NCI-H2081 treated with DMSO at 0.1 percent for 48 hours (cell line): ENCODE data around the gene ZRANB2.

ENCODE experiments used
- DNase-seq: peaks from one replicate; lab custom pipeline; 2025; lab: John Stamatoyannopoulos, UW

Gene ZRANB2, protein sequence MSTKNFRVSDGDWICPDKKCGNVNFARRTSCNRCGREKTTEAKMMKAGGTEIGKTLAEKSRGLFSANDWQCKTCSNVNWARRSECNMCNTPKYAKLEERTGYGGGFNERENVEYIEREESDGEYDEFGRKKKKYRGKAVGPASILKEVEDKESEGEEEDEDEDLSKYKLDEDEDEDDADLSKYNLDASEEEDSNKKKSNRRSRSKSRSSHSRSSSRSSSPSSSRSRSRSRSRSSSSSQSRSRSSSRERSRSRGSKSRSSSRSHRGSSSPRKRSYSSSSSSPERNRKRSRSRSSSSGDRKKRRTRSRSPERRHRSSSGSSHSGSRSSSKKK

DNA sequence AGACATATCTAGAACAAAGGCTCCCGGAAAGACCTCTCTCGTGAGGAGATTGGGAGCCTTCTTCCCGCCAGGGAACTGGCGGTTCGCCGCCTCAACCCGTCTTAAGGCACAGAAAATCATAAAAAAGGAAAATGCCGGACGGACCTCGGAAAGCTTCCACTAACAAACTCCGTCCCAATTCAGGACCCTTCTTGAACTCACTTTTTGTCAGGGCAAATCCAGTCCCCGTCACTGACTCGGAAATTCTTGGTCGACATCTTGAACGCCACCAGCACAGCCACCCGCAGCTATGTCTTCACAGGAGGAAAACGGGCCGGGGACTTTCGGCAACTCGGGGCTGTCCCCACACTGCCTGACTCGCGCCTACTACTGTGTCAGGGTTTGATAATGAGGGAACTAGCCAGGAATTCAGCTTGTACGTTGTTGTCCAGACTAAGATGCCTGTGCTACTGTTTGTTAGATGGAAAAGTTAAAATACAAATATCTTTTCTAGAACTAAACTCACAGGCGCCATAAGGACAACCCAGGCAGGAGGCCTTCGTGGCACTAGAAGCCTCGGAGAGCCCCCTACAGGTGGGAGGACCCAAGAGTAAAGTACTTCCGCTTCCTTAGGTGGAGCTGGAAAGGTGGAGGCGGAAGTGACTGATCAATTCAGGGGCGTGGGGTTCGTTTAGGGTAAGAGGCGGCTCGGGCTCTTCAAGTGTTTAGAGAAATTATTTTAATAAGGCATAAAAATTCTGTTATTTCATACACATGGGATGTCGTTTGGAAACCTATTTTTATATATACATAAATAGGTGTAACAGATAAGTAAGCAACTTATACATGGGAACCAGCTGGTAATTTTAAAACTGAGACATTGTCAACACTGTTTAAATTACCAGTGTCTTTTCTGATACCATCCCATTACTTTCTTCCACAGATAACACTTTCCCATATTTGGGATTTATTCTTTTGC, at the start of gene ZRANB2:
Gene ZRANB2, minus strand, starts transcription at position 297 of the 958 bp plus-strand sequence. Its CDS starts 40 bp downstream, at position 257.
- peak; percentile 93 for DNase-seq

DNA sequence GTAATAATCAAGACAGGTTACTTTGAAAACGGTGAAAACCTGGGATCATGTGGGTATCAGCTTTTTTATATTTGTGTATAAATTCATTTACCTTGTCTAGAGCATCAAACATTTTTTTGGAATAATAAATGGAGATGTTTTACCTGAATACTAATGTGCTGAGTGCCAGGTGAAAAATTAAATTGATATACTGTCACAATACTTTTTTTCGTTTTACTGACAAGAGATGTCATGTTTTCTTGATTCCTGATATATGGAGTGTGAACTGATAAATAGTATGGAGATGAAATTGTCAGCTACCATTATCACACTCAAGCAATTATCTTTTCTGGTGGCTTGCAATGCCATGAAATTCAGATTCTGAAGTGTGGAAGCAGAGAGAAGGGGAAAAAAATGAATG, 47.2 kb upstream of the ZRANB2 start:
- DNase-seq = no peak

- DNase-seq = no peak
Observed at GRCh38 chr1:71118086-71118485, 37.3 kb upstream of the ZRANB2 start.

DNA sequence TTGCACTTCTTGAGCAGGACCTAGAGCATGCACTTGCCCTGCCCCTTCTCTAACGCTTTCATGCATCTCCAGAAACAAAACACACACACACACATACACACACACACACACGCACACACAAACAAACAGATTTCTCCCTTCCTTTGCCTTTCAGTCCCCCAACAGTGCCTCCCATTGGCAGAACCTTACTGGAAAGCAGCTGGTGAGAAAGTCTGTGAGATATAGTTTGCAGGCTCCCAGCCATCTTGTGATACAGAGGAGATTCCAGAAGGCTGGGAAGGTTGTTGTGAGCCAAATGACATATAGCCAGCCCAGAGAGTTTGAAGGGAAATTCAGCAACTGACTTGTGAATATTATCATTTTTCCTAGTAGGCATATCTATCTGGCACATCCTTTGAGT, 35.9 kb upstream of the ZRANB2 start:
- no peak for DNase-seq

DNA sequence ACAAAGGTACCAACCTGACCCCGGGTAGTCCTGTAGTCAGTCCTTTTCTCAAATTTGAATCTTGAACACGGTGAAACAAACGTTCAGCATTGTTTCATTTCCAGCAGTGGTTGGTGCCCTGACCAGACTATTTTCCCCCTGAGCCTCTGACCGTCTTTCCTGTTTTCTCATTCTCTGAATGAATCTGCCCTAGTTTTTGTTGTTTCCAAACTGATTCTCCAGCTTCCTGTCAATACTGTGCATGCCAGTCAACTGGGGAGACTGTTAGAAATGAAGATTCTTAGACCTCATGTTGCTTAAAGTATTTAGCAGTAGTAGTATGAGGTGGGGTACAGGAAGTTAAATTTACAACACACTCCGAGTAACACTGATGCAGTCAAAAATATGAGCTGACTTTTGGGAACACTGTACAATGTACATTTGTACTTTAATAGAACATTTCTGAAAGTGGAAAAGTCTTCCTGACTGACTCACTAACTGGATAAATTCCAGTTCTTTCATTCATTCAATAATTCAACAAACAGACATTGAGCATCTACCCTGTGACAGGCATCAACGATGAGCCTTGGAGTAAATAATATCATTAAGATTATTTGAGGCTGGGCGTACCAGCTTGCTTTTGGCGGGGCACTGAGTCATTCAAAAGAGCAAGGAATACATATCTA, 26.0 kb upstream of the ZRANB2 start:
- no peak for DNase-seq

GRCh38 chr1:71104417-71104816, 23.6 kb upstream of the ZRANB2 start:
- DNase-seq = no peak

- DNase-seq = no peak
Observed at GRCh38 chr1:71101839-71102376, 21.1 kb upstream of the ZRANB2 start.

DNA sequence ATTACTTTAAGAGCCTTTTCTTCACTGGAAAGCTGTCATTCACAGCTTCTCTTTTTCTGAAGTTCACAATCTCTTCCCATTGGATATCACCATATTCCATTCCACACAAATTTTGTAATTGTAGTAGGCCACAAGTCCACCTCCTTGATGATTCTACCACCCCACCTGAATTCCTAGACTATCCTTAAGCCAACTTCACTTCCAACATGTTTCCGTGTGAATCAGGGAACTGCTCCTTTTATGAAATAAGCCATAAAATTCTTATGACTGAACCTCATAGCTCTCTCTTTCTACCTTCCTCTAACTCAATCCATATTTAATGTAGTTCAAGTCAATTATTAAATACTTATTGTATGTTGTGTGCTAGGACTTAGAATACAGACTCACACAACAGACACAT, 16.6 kb upstream of the ZRANB2 start:
- no peak for DNase-seq

- no peak for DNase-seq
Observed at GRCh38 chr1:71094913-71095312, 14.1 kb upstream of the ZRANB2 start.

DNA sequence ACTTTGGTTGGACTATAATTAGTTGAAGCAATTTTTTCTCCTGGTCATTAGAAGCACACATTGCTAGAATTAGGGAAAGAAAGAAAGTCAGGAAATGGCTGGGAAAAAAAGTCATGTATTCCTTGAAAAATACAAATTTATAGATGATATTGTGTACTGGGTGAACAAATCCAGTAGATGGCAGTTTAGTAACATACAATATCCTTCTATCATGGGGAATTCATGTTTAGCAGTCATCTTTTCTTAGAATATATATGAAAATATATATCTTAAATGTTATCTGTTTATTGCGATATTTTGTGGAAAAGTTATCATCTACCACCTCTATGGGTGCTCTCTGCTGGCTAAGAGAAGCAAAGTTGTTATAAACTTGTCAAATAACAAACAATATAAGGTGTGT, 13.1 kb upstream of the ZRANB2 start:
- DNase-seq = no peak

GRCh38 chr1:71089536-71090270, 8.9 kb upstream of the ZRANB2 start:
- no peak for DNase-seq

DNA sequence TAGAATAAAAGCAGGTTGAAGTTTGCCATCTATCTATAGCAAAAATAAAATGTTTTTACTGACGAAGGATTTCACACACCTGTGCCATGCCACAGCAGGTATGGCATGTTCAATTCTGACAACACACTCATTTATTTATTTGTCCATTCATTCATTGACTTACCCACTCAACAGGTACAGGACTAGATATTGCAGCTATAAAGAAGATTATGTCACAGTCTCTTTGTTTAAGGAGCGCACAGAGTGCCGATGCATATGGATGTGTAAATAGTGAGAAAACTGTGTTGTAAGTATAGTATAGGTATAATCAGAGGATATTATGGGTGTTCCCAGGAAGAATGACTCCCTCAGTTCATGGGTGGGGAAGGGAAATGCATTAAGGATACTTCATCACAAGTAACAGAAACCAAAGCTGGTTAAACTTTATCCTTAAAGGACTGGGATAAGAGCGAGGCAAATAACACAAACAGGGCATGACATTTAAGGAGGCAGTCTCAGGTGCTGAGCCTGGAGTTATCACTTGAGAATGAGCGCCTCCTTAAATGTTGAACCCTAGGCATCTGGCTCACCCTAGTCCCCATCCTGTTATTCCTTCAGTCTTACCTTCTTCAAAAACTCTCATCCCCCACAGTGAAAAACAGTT, 7.9 kb upstream of the ZRANB2 start:
- no peak for DNase-seq

DNA sequence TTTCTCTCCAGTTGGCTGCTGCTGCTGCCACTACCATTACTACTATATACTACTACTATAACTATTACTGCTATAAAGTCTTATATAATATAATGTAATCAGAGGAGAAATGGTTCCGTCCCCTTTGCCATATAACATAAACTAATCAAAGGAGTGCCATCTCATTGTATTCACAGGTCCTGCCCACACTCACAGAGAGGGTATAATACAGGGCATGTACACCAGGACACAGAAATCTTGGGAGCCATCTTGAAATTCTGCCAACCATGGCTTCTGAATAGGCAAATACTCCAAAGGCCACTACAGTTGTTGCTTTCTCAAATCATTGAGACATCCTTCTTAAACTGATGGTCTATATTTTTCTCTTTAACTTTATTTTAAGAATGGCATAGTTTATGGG, 6.9 kb upstream of the ZRANB2 start:
- no peak for DNase-seq

DNA sequence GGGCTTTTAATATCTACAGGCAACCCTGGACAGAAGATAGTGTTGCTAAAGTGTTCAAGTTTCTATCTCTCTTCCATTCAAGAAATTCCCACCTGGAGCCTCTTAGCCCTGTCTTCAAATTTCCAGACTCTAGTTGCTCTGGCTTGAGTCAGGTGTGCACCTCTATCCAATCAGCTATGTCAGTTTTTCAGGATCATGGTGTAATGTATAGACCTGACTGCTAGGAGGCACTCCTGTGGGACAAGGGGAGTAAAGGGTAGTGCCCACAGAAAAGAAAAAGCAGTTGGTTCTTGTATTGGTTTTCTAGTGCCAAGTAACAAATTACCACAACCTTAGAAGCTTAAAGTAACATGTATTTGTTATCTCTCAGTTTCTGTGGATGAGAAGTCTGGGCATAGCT, 6.2 kb upstream of the ZRANB2 start:
- no peak for DNase-seq

DNA sequence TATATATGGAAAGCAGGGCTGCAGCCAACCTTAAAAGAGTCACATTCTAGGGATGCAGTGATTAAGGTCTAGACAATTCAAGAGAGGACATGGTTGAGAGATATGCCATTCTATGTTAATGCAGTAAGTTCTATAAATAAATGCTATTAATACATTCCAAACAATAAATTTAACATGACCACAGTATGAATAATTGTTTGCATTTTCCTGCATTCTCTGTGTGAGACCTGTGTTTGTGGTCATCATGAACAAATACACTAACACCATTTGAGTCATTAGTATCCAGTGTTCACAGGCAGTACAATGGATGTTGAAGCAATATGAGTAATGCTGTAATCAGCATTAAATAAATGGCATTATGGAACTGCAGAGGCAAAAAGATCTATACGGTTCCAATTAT, 5.5 kb upstream of the ZRANB2 start:
- DNase-seq = no peak

- no peak for DNase-seq
Observed at GRCh38 chr1:71083271-71083670, 2.4 kb upstream of the ZRANB2 start.

GRCh38 chr1:71081697-71082080, 854 bp upstream of the ZRANB2 start:
- no peak for DNase-seq

DNA sequence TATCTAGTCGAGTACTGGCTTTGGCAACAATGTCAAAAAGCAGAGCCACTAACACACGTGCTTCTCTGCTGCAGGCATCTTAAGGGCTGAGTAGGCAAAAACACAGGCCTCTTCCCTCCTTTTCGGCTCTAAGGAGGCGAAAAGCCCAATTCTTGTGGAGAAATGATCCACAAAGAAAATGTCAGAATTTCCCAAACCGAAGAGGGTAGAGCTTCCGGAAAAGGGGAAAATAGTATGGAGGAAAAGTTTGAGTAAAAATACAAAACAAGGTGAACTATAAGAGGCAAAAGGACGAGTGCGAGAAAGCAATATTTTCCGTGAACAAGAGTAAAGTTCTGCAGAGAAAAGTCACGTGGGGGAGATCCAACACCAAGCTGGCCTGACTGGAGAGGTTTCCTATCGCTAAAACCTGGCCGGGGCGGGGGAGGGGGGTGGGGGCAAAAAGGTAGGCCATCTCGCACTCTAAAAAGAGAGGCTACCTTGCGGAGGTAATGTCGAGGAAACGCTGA, 551 bp downstream of the ZRANB2 start:
- DNase-seq = no peak

DNA sequence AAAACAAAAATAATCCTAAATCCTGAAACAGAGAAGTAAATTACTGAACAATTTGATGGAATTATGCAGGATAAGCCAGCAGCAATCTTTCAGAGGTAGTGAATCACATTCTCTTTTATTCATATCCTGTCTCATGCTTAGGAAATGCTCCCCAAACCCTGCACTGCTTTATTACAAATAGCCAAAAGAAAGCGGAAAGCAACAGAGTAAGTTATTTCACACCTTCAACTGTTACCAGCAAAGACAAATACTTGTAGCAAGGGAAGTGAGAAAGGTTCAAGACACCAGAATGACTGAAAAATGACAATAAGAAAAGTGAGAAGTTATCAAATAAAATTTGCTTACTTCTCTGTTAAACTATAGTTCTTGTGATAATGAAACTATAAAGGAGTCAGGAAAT, 6.2 kb downstream of the ZRANB2 start:
- DNase-seq = no peak

- no peak for DNase-seq
Observed at GRCh38 chr1:71072273-71072672, 8.6 kb downstream of the ZRANB2 start.

DNA sequence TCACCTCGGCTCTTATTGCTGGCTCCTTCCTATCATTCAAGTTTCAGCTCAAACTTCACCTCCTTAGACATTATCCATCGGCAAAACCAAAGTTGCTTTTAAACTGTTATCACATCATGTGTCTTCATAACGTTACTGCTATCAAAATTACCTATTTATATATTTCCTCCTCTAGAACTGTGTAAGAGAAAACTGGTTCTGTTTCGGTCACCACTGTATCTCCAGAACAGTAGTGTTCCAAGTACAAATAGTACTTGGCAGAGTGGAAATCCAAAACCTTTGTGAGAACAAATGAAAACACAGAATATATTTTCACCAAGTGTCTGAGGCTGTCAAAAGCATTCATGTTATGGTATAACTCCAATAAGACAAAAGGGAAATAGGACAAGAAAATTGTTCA, 9.1 kb downstream of the ZRANB2 start:
- no peak for DNase-seq
